ENCODE data around the gene FKBP6.
"Not testable (repeated sequence)": the region's sequence is repeated elsewhere in the genome, so short reads cannot be mapped to it uniquely, and the experiment has no call there.

FKBP6 gene

GRCh38 chr7:73395538-73396503, 67.9 kb downstream of the FKBP6 start:
- DNase-seq: no peak

DNA sequence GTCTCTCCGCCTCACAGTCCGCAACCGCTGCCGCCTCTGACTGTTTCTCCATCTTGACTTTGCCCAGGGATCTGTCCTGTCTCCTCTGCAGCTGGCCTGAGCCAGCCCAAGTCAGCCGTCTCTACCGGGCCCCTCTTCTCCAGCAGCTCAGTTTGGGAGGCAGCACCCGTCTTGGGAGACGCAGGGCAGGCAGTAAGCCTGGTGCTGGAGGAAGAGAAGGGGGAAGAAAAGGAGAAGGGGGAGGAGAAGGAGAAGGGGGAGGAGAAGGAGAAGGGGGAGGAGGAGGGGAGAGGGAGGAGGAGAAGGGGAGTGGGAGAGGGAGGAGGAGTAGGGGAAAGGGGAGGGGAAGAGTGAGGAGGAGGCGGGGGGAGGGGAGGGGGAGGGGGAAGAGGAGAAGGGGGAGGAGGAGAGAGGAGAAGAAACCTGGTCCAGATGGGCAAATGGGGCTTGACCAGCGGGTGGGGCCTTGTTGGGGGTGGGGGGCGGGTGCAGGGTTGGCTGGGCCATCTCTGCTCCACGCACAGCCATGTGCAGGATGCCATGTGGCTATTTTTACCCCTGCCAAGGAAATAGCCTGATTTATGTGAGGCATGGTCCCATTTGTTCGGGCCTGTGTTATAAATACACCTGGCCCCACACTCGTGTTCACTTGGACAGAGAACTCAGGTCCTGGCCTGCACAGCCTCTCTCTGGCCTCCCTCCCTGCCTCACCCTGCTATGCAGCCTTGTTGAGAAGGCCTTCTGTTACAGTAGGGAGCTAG, 69.7 kb downstream of the FKBP6 start:
- DNase-seq: no peak

DNA sequence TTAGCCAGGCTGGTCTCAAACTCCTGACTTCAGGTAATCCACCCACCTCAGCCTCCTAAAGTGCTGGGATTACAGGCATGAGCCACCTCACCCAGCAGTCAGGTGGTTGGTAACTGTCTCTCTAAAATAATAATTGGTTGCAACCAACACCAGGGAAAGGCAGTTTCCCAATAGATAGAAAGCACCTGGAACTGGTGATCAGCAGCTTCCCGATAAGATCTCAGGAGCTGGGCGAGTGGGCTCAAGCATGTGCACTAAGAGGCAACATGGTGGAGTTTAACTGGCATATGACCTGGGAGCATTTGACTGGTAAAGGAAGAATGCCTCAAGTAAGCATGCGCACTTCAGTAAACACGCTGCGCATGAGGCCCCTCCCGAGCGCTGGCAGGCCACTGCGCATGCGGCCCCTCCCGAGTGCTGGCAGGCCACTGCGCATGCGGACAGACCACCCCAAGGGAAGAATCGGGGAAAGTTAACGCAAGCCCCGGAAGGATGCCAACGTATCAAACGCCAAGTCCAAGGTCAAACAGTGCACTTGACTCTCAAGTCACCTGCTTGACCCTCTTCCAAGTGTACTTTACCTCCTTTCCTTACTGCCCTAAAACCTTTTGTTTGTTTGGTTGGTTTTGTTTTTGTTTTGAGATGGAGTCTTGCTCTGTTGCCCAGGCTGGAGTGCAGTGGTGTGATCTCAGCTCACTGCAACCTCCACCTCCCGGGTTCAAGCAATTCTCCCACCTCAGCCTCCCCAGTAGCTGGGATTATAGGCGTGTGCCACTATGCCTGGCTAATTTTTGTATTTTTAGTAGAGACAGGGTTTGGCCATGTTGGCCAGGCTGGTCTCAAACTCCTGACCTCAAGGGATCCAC, 71.5 kb downstream of the FKBP6 start:
- DNase-seq: not testable (repeated sequence)

DNA sequence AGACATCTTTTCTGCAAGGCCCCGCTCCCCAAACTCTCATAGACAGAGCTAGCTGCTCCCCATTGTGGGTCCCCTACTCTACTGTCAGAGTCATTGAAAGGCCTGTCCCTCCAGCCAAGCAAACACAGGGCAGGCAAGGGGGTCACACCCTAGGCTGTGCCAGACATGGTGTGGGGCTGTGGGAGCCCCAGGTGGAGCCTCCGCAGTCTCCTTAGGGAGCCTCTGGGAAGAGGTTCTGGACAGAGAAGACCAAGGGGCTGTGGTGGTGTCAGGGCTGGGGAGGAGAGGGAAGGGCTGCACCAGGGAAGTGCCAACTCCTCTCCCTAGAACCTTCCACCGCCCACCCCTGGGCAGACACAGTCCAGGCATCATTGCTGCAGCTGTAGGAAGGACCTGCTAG, 76.9 kb downstream of the FKBP6 start:
- DNase-seq: not testable (repeated sequence)
